Measurements from ENCODE around the gene RSPH1. TPM values are rescaled to one million over a fixed set of nuclear protein-coding genes. Genes with fewer than 3 reads are reported as not detected.

The RSPH1 gene
- total RNA-seq, 4 donors from 2014 or later, result 0.80 to 10.0 (median 8.0) TPM

DNA sequence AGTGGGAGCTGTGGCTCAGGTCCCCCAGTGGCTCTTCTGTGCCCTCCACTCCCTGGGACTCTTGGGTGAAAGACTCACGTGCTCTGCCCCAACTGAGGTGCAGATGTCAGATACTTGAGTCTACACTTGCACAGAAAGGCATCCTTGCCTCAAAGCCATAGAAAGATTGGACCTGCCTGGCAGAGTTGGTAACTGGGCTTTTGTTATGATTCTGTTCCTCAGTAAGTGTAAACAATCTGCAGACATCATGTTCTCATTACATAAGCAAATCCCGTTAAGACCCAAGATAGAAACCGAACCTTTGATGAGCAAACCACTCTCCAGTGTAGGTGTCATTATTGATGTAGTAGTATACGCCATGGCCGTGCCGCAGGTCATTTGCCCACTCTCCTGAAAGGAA lies 10.0 kb downstream of the RSPH1 start:
- no peaks in the 10 kb centered on the region for H3K9me3 ChIP-seq
- no peaks in the 10 kb centered on the region for H3K36me3 ChIP-seq
- DNase-seq, result no peak
- peaks cover 0 to 17% (median 4%) of the 10 kb centered on the region in 4 donors for H3K4me1 ChIP-seq
- 82% methylated on average over 6 of the region's 6 CpGs; no CpG with 5 or more reads in 1 of the 2 donors for WGBS, 2 donors (ENCODE audit: low coverage in 1 of 2)
- TF ChIP-seq POLR2A (IDR thresholded peaks at IDR 0.05), result no peak
- TF ChIP-seq EP300 (IDR thresholded peaks at IDR 0.05; ENCODE audit: low read depth), result no peak
- TF ChIP-seq, protein P1, sequence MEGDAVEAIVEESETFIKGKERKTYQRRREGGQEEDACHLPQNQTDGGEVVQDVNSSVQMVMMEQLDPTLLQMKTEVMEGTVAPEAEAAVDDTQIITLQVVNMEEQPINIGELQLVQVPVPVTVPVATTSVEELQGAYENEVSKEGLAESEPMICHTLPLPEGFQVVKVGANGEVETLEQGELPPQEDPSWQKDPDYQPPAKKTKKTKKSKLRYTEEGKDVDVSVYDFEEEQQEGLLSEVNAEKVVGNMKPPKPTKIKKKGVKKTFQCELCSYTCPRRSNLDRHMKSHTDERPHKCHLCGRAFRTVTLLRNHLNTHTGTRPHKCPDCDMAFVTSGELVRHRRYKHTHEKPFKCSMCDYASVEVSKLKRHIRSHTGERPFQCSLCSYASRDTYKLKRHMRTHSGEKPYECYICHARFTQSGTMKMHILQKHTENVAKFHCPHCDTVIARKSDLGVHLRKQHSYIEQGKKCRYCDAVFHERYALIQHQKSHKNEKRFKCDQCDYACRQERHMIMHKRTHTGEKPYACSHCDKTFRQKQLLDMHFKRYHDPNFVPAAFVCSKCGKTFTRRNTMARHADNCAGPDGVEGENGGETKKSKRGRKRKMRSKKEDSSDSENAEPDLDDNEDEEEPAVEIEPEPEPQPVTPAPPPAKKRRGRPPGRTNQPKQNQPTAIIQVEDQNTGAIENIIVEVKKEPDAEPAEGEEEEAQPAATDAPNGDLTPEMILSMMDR (IDR thresholded peaks at IDR 0.05), result no peak
- TF ChIP-seq POLR2AphosphoS5 (IDR thresholded peaks at IDR 0.05), result no peak
- intact Hi-C loops (cut with DNase I; ENCODE audit: low total_unique reads), result no loop called here
- no peak overlapping the region for H3K27ac ChIP-seq
- in situ Hi-C loops (cut with MboI; ENCODE audit: low pct_ligation_motif_present in 1 of 4, low pct_unique_long_range_greater_than_20kb in 1 of 4, low sequenced_read_pairs in 3 of 4), result no loop called here
- no peaks in the 10 kb centered on the region for H3K27me3 ChIP-seq
- H3K4me3 ChIP-seq, result no peak overlapping the region

DNA sequence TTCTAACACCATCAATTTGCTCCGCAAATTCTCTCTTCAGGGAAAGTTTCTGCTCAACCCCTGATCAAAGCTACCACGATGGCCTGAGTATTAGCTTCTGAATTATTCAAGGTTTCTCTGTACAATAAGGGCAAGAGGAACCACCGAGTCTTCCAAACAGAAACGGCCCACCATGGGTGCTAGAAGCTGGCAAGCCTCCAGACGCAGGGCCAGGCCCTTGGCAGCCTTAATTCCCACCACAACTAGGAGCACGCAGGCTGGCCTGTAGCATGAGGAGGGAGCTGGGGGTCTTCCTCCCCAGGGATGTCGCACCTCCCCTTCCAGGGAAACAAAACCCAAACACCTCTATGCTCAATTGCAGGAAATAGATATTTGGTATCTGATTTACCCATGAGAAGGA lies 11.1 kb downstream of the RSPH1 start:
- Histone ChIP-seq H3K27ac (no peak overlapping the region), H3K4me3 (no peak overlapping the region), H3K27me3 (no peaks in the 10 kb centered on the region), H3K9me3 (no peaks in the 10 kb centered on the region), H3K36me3 (no peaks in the 10 kb centered on the region), H3K4me1 (peaks cover 0 to 12% (median 4%) of the 10 kb centered on the region in 4 donors)
- WGBS, 2 donors (ENCODE audit: low coverage in 1 of 2), result 75 to 82% methylated on average over 2 to 7 of the region's 7 CpGs
- TF ChIP-seq POLR2AphosphoS5 (IDR thresholded peaks at IDR 0.05) (no peak), POLR2A (IDR thresholded peaks at IDR 0.05) (no peak), EP300 (IDR thresholded peaks at IDR 0.05; ENCODE audit: low read depth) (no peak)
- TF ChIP-seq, protein P1 (IDR thresholded peaks at IDR 0.05), result no peak
- no peak for DNase-seq
- intact Hi-C loops (cut with DNase I; ENCODE audit: low total_unique reads), result no loop called here
- in situ Hi-C loops (cut with MboI; ENCODE audit: low pct_ligation_motif_present in 1 of 4, low pct_unique_long_range_greater_than_20kb in 1 of 4, low sequenced_read_pairs in 3 of 4), result no loop called here

DNA sequence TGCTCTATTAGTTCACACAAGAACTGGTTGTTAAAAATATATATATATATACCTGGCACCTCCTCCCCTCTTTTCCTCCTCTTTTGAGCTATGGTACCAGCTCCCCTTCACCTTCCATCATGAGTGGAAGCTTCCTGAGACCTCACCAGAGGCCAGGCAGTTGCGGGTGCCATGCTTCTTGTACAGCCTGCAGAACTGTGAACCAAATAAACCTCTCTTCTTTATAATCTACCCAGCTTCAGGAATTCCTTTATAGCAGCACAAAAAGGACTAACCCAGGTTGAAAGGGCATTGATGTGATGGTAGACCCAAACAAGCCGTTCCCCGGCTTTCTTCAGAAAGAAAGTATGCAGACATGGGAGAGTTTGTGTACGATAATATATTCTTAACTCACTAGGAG lies 14.9 kb downstream of the RSPH1 start:
- intact Hi-C loops (cut with DNase I; ENCODE audit: low total_unique reads), result no loop called here

DNA sequence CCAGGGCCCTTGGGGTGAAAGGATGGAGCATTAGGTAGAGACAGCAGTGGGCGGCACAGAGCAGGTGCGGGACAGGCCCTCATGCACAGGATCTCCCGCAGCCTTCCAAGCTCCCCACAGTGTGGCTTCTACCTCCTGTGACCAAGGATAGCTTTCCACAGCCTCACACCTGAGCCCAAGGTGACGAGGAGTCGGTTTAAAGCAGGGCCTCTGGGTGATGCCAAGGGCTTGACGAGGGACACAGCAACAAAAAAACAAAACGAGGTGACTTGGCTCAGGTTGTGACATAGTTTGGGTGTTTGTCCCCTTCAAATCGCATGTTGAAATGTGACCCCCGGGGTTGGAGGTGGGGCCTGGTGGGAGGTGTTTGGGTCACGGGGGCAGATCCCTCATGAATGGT lies 15.3 kb downstream of the RSPH1 start:
- TF ChIP-seq EP300 (IDR thresholded peaks at IDR 0.05; ENCODE audit: low read depth) (no peak), POLR2A (IDR thresholded peaks at IDR 0.05) (no peak), POLR2AphosphoS5 (IDR thresholded peaks at IDR 0.05) (no peak)
- TF ChIP-seq, protein P1 (IDR thresholded peaks at IDR 0.05), result no peak
- Histone ChIP-seq H3K27ac (no peak overlapping the region), H3K27me3 (no peaks in the 10 kb centered on the region), H3K9me3 (no peaks in the 10 kb centered on the region), H3K36me3 (no peaks in the 10 kb centered on the region), H3K4me1 (peaks cover 0 to 12% (median 4%) of the 10 kb centered on the region in 4 donors), H3K4me3 (no peak overlapping the region)
- intact Hi-C loops (cut with DNase I; ENCODE audit: low total_unique reads) (no loop called here), in situ Hi-C loops (cut with MboI; ENCODE audit: low pct_ligation_motif_present in 1 of 4, low pct_unique_long_range_greater_than_20kb in 1 of 4, low sequenced_read_pairs in 3 of 4) (no loop called here)
- 92 to 93% methylated on average over 8 to 10 of the region's 10 CpGs for WGBS, 2 donors (ENCODE audit: low coverage in 1 of 2)
- DNase-seq, result no peak

More for the DNA sequence above, 14.9 kb downstream of the RSPH1 start:
- WGBS, 2 donors (ENCODE audit: low coverage in 1 of 2), result 93 to 100% methylated on average over 1 to 4 of the region's 4 CpGs
- Histone ChIP-seq H3K27ac (no peak overlapping the region), H3K27me3 (no peaks in the 10 kb centered on the region), H3K4me1 (peaks cover 0 to 12% (median 4%) of the 10 kb centered on the region in 4 donors), H3K36me3 (no peaks in the 10 kb centered on the region), H3K9me3 (no peaks in the 10 kb centered on the region), H3K4me3 (no peak overlapping the region)
- DNase-seq, result no peak
- TF ChIP-seq EP300 (IDR thresholded peaks at IDR 0.05; ENCODE audit: low read depth) (no peak), POLR2AphosphoS5 (IDR thresholded peaks at IDR 0.05) (no peak), POLR2A (IDR thresholded peaks at IDR 0.05) (no peak)
- TF ChIP-seq, protein P1 (IDR thresholded peaks at IDR 0.05), result no peak
- in situ Hi-C loops (cut with MboI; ENCODE audit: low pct_ligation_motif_present in 1 of 4, low pct_unique_long_range_greater_than_20kb in 1 of 4, low sequenced_read_pairs in 3 of 4), result no loop called here

Data from transverse colon (tissue), 4 donors.